Gastrocnemius medialis (tissue), 4 donors: ENCODE measurements around the gene WNT7A. TPM values are rescaled to one million over a fixed set of nuclear protein-coding genes. Genes with fewer than 3 reads are reported as not detected.

ENCODE experiments used
- ATAC-seq, 2 donors: fragments of 150-250 bp; one replicate each; pipeline ENCODE4 v1.9.1; 2016
- DNase-seq, 2 donors: peaks; one replicate each; pipeline ENCODE4 v3.0.0-alpha.2; 2019
- H3K27ac ChIP-seq, 4 donors: fragments of 200-600 bp; sonication (generic); 1 replicate in 1 of 4; 2 replicates in 3 of 4; pipeline ENCODE4 v1.5.1; 2016 to 2018; ENCODE audit warnings: mild to moderate bottlenecking in 2 of 4, moderate library complexity in 1 of 4
- H3K27me3 ChIP-seq, 3 donors: fragments of 200-600 bp; sonication (generic) in 2 of 3; 1 replicate in 1 of 3; 2 replicates in 2 of 3; pipeline versions ENCODE4 v1.5.1 to v1.6.0; 2016 to 2019; ENCODE audit warnings: mild to moderate bottlenecking in 1 of 3, moderate library complexity in 1 of 3
- H3K36me3 ChIP-seq, 2 donors: fragments of 200-600 bp; sonication (generic) in 1 of 2; one replicate each; pipeline ENCODE4 v1.5.1; 2017 to 2018
- H3K4me1 ChIP-seq, 2 donors: fragments of 200-600 bp; sonication (generic) in 1 of 2; one replicate each; pipeline ENCODE4 v1.5.1; 2016 to 2017; ENCODE audit warnings: mild to moderate bottlenecking in 2 of 2
- H3K4me3 ChIP-seq, 4 donors: fragments of 200-600 bp; sonication (generic) in 3 of 4; 1 replicate in 1 of 4; 2 replicates in 3 of 4; pipeline ENCODE4 v1.5.1; 2016 to 2019; ENCODE audit warnings: mild to moderate bottlenecking in 2 of 4
- H3K9me3 ChIP-seq, 3 donors: fragments of 200-600 bp; sonication (generic) in 2 of 3; 1 replicate in 1 of 3; 2 replicates in 2 of 3; pipeline ENCODE4 v1.5.1; 2016 to 2019
- CTCF ChIP-seq, 5 experiments: fragments of 450-650 bp in 3 of 5; fragments of 200-600 bp in 2 of 5; sonication (generic) in 2 of 5; IDR thresholded peaks in 4 of 5; conservative IDR thresholded peaks in 1 of 5; 1 replicate in 4 of 5; 2 replicates in 1 of 5; pipeline ENCODE4 v1.5.1; 2016 to 2019; ENCODE audit warnings: antibody characterized with exemption in 5 of 5, mild to moderate bottlenecking in 3 of 5, moderate library complexity in 3 of 5
- POLR2A ChIP-seq, 2 donors: fragments of 450-650 bp; IDR thresholded peaks; one replicate each; pipeline ENCODE4 v1.6.1; 2017; ENCODE audit warnings: antibody characterized with exemption in 2 of 2, mild to moderate bottlenecking in 2 of 2, moderate library complexity in 2 of 2
- in situ Hi-C, 4 donors: fragments of 200-750 bp; cut with MboI; loops; one replicate each; pipeline versions ENCODE4 v1.15.0 to v1.8.0; 2017; ENCODE audit warnings: low sequenced_read_pairs in 4 of 4
- intact Hi-C: fragments of 100-400 bp; cut with DNase I; formaldehyde crosslinking; loops from one replicate; pipeline ENCODE4 v1.15.1; 2023; ENCODE audit warnings: low total_unique reads
- total RNA-seq, 4 donors: library from RNA; depleted of rRNA; stranded (reverse); fragments of >200 nt; gene quantifications; one replicate each; pipeline versions ENCODE4 v1.1.0 to v1.2.3, GENCODE V29; 2016

The WNT7A gene
- total RNA-seq, 4 donors from 2014 or later, result not detected

DNA sequence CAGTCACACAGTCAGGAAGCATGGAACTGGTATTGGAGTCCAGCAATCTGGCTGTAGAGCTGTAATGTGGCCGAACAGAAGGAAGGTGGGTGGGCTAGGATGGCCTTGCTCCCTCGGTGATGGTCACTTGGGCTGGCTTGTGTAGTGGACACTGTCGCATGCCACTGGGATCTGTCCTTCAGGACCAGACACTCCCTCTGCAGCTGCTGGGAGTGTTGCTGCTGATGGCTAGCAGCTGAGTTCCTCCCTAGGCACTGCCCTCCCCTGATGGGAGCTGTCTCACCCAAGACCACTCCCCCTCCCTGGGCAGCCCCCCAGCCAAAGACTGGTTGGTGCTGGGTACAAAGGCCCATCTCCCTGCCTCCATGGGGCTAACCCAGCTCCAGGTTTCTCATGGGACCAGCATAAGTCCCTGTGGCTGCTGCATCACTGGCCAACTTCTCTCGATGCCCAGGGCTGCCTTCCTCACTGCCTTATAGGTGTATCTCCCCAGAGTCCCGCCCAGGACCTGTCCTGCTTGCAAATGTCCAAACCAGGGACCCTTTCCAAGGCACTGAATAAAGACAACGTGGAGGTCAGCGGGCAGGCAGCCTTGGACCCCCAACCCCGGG lies 48.4 kb downstream of the WNT7A start:
- Histone ChIP-seq H3K9me3 (no peaks in the 10 kb centered on the region), H3K4me1 (no peaks in the 10 kb centered on the region), H3K4me3 (no peak overlapping the region), H3K36me3 (no peaks in the 10 kb centered on the region), H3K27me3 (peaks cover 0 to 4% (median 0%) of the 10 kb centered on the region in 3 donors), H3K27ac (no peak overlapping the region)
- ATAC-seq, result no peak
- in situ Hi-C loops, result no loop called here
- intact Hi-C loops, result no loop called here
- DNase-seq, result no peak
- TF ChIP-seq POLR2A (IDR thresholded peaks at IDR 0.05) (no peak), CTCF (IDR thresholded peaks at IDR 0.05 in 4 of 5, conservative IDR thresholded peaks at IDR 0.05 in 1 of 5) (no peak)

DNA sequence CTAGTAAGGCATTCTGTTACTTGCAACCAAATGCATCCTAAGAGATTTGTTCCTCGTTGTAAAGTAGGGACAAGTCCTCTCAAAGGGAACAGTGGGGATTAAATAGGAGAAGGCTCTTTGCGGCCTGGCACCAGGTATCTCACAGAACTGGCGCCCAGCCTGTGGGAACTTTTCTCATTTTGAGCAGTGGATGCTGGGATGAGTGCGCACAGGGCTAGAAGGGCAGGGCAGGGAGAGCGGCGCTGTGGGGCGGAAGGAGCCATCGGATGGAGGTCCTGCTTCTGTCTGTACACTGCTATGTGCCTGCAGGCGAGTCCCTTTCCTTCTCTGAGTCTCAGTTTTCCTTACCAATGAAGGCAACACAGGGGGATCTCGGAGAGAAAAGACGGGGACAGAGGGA lies 50.6 kb downstream of the WNT7A start:
- no peaks in the 10 kb centered on the region for H3K4me1 ChIP-seq
- no peak for TF ChIP-seq CTCF (IDR thresholded peaks at IDR 0.05 in 4 of 5, conservative IDR thresholded peaks at IDR 0.05 in 1 of 5)
- TF ChIP-seq POLR2A (IDR thresholded peaks at IDR 0.05), result no peak
- no peaks in the 10 kb centered on the region for H3K9me3 ChIP-seq
- in situ Hi-C loops (no loop called here), intact Hi-C loops (no loop called here)
- H3K4me3 ChIP-seq, result no peak overlapping the region
- no peak overlapping the region for H3K27ac ChIP-seq
- ATAC-seq, result no peak
- H3K36me3 ChIP-seq, result no peaks in the 10 kb centered on the region
- H3K27me3 ChIP-seq, result peaks cover 0 to 4% (median 0%) of the 10 kb centered on the region in 3 donors
- no peak for DNase-seq

GRCh38 chr3:13828501-13829265 lies 51.2 kb downstream of the WNT7A start:
- H3K36me3 ChIP-seq, result no peaks in the 10 kb centered on the region
- ATAC-seq (no peak), DNase-seq (no peak)
- intact Hi-C loops, result no loop called here
- TF ChIP-seq POLR2A (IDR thresholded peaks at IDR 0.05), result no peak
- no peak for TF ChIP-seq CTCF (IDR thresholded peaks at IDR 0.05 in 4 of 5, conservative IDR thresholded peaks at IDR 0.05 in 1 of 5)
- no peaks in the 10 kb centered on the region for H3K9me3 ChIP-seq
- H3K4me3 ChIP-seq, result no peak overlapping the region
- peaks cover 0 to 4% (median 0%) of the 10 kb centered on the region in 3 donors for H3K27me3 ChIP-seq
- in situ Hi-C loops, result no loop called here
- no peak overlapping the region for H3K27ac ChIP-seq
- no peaks in the 10 kb centered on the region for H3K4me1 ChIP-seq

GRCh38 chr3:13827699-13828098 lies 52.2 kb downstream of the WNT7A start:
- Histone ChIP-seq H3K4me3 (no peak overlapping the region), H3K36me3 (no peaks in the 10 kb centered on the region), H3K9me3 (no peaks in the 10 kb centered on the region), H3K27me3 (peaks cover 0 to 4% (median 0%) of the 10 kb centered on the region in 3 donors), H3K27ac (no peak overlapping the region), H3K4me1 (no peaks in the 10 kb centered on the region)
- intact Hi-C loops (no loop called here), in situ Hi-C loops (no loop called here)
- TF ChIP-seq CTCF (IDR thresholded peaks at IDR 0.05 in 4 of 5, conservative IDR thresholded peaks at IDR 0.05 in 1 of 5) (no peak), POLR2A (IDR thresholded peaks at IDR 0.05) (no peak)
- DNase-seq (no peak), ATAC-seq (no peak)
